ENCODE results near the gene RCSD1.

The RCSD1 gene

DNA sequence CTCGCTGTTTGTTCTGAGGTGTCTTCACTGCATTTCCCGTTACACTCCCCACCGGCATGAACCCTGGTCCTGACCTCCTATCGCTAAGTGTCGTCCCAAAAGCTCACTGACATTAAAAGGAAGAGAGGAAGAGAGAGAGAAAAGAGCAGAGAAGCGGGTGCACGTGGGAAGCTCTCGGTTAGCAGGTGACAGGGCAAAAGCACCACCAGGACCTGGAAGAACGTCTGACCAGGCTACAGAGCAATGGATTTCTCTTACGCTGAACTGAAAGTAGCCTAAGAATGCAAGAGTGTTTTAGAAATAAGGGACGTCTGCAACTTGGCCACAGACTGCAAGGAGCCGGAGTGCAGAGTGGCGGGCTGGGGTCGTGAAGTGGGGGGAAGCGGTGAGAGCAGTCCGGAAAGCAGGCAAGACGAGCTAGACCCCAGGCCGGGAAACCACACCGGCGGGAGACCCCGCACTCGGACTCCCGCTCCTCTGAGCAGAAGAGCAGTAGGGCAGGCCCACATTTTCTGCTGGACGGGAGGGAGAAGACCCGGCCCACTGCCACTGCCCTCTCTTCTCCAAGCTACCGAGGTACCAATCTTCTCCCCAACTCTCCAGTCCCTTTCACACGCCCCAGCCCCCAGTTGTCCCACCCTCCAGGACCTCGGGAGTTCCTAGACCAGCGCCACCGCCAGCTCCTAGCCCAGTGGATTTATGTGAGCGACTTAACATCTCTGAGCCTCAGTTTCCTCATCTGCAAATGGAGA, 83.5 kb downstream of the RCSD1 start:
- DNase-seq: peak in 8 of 56 donors; percentile 8 to 35 (median 16)

DNA sequence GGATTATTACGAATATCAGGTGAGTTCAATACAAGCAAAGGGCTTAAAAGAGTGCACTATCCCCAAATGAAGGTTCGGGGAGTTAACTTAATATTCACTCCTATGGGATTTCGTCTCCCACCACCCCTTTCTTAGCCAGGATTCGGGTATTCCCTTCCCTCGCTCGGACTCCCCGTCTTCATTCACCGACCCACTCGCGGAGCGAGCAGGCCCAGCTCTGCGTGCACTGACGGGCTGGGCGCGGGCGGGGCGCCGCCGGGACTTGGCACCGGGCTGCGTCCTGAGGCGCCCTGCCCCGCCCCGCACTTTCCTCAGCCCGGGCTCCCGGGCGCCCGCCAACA, 84.0 kb downstream of the RCSD1 start:
- DNase-seq: peak in 8 of 56 donors; percentile 46 to 88 (median 78)

DNA sequence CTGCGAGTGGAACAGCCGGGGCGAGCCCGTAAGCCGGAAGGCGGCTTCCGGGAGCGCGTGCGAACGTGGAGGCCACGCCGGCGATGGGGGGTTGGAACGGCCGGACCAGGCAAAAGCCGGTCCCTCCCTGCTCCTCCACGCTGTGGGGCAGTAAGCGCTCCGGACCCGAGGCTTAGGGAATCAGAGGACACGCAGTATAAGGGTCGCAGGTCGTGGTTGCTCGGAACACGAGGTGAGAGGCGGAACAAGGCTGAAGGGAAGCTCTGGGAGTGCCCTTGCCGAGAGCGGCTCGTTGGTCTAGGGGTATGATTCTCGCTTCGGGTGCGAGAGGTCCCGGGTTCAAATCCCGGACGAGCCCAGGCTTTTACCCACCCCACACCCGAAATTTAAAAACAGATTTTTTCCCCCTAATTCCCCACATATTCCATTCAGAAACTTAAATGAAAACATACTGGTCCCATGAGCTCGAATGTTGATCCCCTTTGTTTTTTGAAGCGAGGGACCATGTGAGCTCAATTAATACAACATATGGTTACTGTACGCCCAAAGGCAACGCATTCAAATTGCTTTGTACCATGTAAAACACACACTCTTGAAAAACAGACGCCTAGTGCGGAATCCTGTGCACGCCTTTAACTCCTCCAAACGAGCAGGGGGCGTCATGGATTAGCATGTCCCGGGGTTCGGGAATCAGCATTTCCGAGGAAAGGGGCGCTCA, 84.6 kb downstream of the RCSD1 start:
- DNase-seq: peak in 55 of 56 donors; percentile 44 to 96 (median 83)

DNA sequence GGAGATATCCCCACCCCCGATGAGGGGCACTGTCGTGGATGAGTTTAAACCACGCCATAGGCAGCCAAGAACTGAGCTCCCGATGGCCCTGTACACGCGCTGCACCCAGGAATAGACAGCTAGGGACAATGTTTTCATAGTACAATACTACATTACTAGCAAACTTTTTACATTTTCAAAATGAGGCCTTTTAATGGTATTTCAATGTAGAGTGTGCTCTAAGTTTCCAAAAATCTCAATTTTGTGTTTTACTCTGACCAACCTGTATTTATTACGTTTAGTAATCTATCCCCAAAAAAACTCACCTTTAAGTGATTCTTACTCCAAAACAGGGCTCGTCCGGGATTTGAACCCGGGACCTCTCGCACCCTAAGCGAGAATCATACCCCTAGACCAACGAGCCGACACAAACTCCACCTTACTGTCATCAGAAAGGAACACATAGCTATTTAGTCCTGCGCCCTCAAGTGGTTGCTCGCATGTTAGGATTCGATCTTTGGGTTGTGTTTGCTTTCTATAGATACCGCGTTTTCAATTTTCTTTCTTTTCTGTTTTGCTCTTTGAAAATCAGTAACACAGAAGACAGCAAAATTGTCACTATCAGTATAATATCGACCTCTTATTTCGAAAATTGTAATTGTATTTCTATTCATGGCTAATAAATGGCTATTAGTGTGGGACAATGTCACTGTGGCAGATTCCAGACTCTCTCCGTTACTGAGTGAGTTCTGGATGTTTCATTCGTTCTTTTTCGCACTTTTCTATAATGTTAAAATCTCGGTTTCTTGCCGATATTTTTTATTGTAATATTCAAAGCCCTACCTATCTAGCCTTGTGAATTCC, 85.3 kb downstream of the RCSD1 start:
- peak; percentile 3 to 94 (median 76) for DNase-seq

DNA sequence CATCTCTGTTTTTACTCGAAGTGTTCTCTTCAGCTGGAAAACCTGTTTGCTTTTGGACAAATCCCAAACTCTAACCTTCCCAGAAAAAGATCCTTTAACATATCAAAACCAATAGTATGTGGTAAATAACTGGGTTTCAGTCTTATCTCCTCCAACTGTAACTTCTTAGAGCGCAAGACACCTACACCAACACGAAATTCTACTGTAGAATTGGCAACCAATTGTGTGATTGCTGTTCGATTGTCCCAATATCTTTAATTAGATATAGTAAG, 85.9 kb downstream of the RCSD1 start:
- DNase-seq: no peak

DNA sequence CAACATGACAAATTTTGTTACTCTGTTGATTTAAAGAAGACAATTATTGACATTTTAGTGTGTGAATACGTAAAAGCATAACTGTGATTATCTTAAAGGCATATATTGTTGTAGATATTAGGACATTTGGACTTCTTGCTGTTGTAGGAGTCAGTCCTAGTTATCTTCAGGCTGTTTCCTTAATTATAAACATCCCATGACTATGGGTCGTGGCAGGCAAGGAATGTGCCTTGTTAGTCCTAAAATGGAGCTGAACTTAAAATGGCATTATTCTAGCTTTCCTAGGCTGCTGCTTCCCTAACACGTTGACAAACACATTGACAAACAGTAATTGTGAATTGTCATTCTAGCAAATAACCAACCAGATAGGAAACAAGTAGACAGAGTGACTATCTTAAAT, 87.3 kb downstream of the RCSD1 start:
- no peak for DNase-seq

DNA sequence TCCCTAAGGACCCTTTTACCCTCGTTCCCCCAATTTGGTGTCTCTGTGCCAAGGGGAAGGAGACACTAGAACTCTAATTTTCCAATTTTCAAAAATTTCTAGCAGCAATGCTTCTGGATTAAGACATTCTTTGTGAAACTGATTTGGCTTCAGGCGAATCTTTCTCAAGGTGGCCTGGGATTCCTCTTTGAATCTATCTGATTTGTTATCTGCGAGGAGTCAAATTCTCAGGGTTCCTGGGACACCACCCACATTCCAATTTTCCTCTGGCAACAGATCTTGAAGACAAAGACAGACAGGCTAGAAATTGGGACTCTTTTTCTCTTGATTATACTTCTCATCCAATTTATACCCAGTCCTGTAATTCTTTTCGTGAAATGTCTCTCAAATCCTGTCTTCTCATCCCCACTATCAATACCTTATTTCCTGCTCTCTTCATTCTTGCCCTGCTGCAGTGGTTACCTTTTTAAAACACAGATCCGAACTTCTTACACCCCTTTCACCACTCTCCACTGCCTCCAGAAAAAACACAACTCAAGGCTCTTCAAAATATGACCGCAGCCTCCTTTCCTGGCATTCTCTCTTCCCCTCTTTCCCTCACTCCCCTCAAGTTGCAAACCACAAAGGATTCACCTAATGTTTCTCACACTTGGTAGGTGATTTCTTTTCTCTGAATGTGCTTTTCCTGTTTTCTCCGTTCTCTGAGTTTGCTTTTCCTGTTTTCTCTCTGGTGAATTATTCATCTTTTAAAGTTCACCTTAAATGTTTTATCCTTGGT, 89.1 kb downstream of the RCSD1 start:
- DNase-seq: no peak

DNA sequence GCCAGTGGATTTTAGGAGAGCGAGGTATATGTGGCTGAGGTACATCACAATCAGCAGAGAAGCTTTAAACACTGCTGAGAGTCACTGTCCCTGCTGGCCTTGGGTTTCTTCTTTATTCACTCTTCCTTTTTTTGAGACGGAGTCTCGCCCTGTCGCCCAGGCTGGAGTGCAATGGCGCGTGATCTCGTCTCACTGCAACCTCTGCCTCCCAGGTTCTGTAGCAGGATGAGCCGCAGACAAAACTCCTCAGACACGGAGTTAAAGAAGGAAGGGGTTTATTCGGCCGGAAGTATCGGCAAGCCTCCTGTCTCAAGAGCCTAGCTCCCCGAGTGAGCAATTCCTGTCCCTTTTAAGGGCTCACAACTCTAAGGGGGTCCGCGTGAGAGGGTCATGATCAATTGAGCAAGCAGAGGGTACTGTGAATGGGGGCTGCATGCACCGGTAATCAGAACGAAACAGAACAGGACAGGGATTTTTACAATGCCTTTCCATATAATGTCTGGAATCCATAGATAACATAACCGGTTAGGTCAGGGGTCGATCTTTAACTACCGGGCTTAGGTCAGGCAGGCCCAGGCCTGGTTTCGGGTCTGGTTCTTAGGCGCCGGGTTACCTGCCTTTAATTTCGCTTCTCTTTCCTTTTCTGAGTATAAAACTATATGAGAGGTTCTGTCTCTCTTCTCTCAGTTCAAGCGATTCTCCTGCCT, 89.8 kb downstream of the RCSD1 start:
- peak in 1 of 56 donors; percentile 0 for DNase-seq

DNA sequence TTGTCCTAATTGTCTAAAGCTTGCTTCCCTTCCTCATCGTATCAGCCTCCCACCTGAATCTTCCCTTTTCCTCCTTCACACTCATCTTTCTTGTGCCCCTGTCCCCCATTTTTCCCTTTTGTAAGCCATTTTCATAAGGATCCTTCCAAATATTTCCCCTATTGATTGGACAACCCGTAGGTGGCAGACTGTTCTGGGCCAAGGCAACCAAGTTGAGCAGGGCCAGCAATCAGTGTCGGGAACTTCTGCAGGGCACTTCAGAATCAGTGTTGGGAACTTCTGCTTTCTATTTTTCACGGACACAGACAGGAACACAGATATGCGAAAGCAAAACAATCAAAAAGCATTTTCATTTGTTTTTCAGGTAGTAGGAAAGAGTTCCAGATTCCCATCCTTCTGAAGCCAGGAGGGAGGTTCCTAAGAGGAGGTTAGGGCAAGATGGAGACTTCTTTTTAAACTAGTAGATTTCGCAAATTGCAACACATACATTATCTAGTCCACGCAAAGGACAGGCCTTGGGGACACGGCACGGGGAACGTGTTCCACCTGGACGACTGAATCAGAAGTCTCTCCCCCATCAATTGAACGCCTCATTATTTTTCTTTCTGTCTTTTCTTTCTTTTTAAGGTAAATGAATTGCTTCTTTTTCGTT, 91.1 kb downstream of the RCSD1 start:
- peak in 39 of 56 donors; percentile 3 to 70 (median 31) for DNase-seq

DNA sequence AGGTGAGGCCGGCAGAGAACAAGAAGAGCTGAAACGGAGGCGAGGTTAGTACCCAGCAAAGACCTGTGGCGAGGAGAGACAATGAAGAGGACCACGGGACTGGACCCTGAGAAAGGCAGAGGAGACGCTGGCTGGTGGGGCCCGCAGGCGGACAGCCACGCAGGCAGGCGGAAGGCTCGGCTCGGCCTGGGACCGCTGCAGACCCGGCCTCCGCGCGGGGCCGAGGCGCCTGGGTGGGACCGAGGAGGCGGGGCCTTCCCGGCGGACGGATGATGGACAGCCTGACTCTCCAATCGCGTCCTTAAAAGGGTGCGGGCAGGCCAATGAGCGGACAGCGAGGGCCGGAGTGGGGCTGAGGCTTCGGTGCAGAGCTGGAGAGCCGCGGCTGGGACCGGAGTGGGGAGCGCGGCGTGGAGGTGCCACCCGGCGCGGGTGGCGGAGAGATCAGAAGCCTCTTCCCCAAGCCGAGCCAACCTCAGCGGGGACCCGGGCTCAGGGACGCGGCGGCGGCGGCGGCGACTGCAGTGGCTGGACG, 91.7 kb downstream of the RCSD1 start, which contains the start of gene MPZL1:
MPZL1 (plus strand) TSS at position 366 of the 535 bp plus-strand sequence. CDS start 170 bp downstream, outside the sequence.
- peak; percentile 44 to 97 (median 91) for DNase-seq

DNA sequence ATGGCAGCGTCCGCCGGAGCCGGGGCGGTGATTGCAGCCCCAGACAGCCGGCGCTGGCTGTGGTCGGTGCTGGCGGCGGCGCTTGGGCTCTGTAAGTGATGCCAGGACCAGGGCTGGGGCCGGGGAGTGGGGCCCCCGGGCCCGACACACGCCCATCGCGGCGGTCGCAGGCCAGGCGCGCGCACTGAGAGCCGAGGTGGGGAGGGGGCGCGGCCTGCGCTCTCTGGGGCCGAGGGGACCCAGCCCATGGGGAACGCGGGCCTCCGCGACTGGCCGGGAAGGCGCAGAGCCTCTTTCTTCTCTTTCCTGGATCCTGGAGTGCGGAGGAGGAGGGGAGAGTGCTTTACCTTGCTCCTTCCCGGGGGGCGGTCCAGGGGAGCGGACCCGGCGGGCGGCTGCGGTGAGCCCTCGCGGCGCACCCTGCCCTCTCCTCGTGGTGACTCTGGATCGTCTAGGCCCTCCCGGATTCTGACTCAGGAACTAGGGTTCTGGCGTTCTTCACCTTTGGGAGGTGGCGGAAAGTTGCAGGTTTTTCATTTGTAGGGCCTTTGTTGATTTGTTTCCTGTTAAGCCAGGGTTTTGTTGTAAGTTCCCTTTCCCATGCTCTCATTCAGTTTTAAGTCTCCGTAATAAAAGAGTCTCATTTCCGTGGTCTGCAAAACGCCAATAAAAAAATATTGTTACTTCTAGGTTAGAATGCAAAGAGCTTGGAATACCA, 92.3 kb downstream of the RCSD1 start:
- peak in 15 of 56 donors; percentile 9 to 52 (median 36) for DNase-seq

DNA sequence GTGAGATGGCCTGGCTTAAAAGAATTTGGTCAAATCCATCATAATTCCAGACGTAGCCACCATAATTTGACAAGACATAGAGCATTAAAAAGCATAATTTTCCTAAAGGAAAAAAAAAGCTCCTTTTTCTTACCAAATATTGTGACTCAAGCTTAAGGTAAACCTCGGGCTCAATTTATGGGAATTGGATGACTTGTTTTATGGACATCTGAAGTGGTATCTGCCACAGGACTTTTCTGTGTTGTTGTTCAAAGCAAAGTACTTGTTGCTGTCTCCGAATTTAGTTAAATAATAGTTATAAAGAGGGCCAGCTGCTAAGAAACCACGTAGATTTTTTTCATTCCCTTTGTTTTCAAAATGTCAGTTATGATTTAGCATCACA, 92.8 kb downstream of the RCSD1 start:
- no peak for DNase-seq

DNA sequence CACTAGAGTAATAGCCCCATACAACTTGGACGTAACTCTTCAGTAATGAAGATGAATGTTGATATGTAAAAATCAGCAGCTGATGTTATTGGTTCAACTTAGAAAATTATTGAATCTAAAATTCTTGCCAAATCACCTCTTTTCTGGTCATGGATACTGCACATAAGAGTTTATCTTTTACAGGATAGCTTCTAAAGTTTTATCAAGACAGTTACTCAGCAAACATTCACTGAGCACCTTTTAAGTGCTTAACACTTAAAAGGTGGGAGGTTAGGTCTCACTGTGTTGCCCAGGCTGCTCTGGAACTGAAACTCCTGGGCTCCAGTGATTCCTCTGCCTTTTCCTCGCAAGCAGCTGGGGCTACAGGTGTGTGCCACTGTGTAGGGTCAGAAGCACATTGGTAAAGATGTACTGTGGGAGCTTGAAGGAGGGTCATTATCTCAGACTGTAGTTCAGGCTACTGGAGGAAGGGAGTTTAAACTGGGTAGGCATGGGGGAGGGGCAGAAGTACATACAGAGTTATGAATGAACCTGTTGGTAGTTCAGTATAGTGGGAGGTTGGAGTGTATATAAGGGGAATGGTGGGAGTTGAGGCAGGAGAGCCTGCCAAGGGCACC, 93.8 kb downstream of the RCSD1 start:
- DNase-seq: no peak

DNA sequence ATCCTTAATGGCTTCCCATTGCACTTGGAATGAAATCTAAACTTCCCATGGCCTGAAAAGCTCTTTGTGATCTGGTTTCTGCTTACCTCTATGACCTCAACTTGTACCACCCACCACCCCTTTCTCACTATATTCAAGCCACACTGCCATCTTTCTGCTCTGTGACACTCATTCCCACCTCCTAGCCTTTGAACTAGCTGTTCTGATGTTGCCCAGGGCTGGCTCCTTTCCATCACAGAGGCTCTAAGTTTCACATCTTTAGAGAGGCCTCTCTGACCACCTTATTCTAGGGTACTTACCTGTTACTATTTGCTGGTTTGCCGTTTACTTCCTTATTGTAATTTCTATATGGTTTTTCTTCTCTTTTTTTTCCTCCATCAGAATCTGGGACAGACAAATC, 96.0 kb downstream of the RCSD1 start:
- no peak for DNase-seq

DNA sequence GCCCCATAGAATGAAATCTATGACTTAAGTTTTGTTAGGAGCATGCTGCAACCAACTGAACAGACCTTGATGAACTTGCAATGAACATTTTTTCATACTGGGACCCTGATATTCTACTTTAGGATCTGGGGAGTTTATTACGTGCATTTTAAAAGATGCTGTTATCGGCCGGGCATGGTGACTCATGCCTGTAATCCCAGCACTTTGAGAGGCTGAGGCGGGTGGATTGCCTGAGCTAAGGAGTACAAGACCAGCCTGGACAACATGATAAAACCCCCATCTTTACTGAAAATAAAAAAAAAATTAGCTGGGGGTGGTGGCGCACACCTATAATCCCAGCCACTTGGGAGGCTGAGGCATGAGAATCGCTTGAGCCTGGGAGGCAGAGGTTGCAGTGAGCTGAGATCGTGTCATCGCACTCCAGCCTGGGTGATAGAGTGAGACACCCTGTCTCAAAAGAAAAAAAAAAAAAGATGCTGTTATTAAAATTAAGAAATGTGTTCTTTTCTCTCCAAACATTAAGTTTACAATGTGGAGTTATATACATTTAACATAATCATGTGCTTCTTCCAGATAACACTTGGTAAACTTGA, 98.9 kb downstream of the RCSD1 start:
- DNase-seq: no peak

DNA sequence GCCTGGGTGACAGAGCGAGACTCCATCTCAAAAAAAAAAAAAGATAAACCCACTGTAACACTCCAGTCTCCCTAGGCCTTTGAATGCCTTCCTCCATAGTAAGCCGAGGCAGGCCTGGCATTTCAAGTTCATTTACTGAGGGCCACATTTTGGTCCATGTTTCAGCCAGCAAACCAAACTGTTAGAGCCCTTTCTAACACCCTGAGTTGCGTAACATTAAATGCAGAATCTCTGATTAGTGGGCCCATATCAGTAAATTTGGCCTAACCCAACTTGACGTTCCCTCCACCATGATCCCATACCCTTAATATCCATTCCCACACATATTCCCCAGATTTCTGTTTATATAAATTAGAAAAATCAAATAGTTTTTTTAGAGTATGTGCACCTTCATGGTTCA, 104.2 kb downstream of the RCSD1 start:
- no peak for DNase-seq

DNA sequence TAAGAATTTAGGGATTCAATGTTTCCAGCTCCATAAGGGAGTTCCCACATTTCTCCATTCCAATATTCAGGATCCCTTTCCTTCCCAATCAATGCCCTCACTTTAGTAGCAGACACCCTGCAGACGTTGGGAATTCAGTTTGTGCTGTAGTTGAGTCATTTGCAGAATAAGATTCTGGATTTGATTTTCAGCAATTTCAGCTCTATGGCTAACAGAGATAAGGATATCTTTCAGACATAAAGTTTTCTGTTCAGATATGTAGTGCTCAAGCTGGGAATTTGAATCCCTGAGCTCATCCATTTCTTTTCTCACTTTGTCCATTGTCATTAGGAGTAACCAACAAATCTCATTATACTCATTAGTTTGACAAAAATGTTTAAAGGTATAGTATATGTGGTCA, 104.8 kb downstream of the RCSD1 start:
- no peak for DNase-seq

DNA sequence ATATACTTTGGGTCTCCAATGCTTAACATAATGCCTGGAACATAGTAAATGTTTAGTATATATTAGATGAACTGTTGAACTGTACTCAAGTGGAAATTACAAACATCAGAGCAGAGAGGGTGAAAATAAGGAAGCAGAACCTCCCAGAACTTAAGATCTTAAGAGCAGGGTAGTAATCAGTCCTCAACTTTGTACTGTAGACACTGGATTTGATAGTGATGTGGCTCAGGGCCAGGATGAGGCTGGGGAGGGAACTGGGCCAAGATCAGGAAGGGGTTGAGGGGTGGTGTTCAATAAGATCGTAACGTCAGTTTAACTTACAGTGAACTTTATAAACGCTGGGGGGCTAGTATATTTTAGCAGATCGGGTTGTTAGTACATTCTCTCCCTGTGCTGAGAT, 107.1 kb downstream of the RCSD1 start:
- no peak for DNase-seq

Measured in nucleus accumbens (tissue), 56 donors.